Activated CD8-positive, alpha-beta T cell treated with anti-CD3 and anti-CD28 coated beads for 36 hours (primary cell): Measurements from ENCODE around the gene SH3GL3. TPM values are rescaled to one million over a fixed set of nuclear protein-coding genes. Genes with fewer than 3 reads are reported as not detected.

Experiments
- ATAC-seq: fragments of 200-7000 bp; cut with Tn5 transposase; one replicate; pipeline ENCODE4 v1.10.0; 2021; ENCODE audit warnings: mild to moderate bottlenecking, moderate library complexity
- CTCF ChIA-PET: fragments of 350-600 bp; sonication (Branson Sonifier 250); formaldehyde crosslinking; loops from one replicate; lab custom pipeline; 2021; ENCODE audit warnings: antibody characterized with exemption; lab: Charles Lee
- POLR2A ChIA-PET: fragments of 350-600 bp; sonication (Branson Sonifier 250); formaldehyde crosslinking; loops from one replicate; lab custom pipeline; 2021; ENCODE audit warnings: antibody characterized with exemption; lab: Charles Lee
- DNase-seq: peaks from one replicate; pipeline ENCODE4 v3.0.0-alpha.2; 2020
- H3K27ac Mint-ChIP-seq: one replicate; pipeline ENCODE4 v1.8.0; 2021; ENCODE audit warnings: mild to moderate bottlenecking, mixed read lengths
- H3K27me3 Mint-ChIP-seq: one replicate; pipeline ENCODE4 v1.8.0; 2021; ENCODE audit warnings: mixed read lengths
- H3K36me3 Mint-ChIP-seq: one replicate; pipeline ENCODE4 v1.8.0; 2021; ENCODE audit warnings: low read depth, mixed read lengths
- H3K4me1 Mint-ChIP-seq: one replicate; pipeline ENCODE4 v1.8.0; 2021; ENCODE audit warnings: low read depth, mixed read lengths
- H3K4me3 Mint-ChIP-seq: one replicate; pipeline ENCODE4 v1.8.0; 2021; ENCODE audit warnings: mild to moderate bottlenecking, moderate library complexity, mixed read lengths
- H3K9me3 Mint-ChIP-seq: one replicate; pipeline ENCODE4 v1.8.0; 2021; ENCODE audit warnings: mixed read lengths
- intact Hi-C: fragments of 100-400 bp; cut with micrococcal nuclease; formaldehyde crosslinking; loops from one replicate; pipeline ENCODE4 v1.10.0; 2022
- total RNA-seq, 2 experiments: library from RNA; stranded (reverse); gene quantifications; one replicate each; pipeline ENCODE4 v1.2.3, GENCODE V29; 2021
- TF ChIP-seq, protein P1 (sequence below): fragments of 200-600 bp; IDR thresholded peaks from one replicate; pipeline ENCODE4 v1.8.0; 2022; ENCODE audit warnings: antibody characterized with exemption, mild to moderate bottlenecking

SH3GL3 gene
- total RNA-seq, 2 experiments from 2014 or later = not detected

DNA sequence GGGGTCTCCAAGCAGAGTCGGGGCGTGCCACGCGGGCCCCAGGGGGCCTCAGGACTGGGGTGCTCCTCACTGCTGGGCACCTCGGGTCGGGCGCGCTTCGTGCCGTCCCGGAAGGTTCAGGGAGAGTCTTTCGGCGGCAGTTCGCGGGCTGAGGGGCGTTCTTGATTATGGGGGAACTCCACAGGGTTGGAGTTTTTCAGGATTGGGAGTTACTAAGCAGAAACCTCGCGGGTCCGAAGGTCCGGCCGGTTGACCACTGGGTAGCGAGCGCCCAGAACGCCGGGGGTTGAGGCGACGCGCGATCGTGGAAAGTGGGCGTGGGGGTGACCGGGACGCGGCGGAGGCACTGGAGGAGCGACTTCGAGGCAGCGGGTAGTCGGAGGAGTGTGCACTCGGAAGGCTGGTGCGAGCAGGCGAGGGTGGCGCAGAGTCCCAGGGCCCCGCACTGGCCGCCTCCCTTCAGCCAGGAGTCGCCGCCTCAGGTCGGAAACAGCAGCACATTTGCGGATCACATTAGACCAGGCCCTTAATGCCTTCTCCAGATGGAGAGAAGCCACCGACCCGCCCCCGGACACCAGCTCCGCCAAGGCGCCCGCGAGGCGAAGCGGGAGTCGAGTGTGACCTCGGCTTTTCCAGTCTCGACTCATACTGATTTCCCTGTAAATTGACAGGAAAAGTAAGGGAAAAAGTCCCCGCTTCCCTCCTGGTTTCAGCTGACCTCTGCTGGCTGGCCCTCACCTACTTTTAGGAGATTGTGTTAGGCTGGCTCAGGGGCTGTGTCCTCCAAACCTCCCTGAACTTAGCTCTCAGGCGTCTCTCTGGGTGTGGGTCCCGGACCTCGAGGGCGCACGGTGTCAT lies 207.5 kb downstream of the SH3GL3 start:
- Mint-ChIP-seq H3K27me3 (peaks cover 28% of the 10 kb centered on the region), H3K4me1 (no peaks in the 10 kb centered on the region), H3K9me3 (no peaks in the 10 kb centered on the region), H3K4me3 (no peak overlapping the region), H3K27ac (no peak overlapping the region), H3K36me3 (no peaks in the 10 kb centered on the region)
- POLR2A ChIA-PET = no interaction called here
- no peak for DNase-seq
- intact Hi-C loops = no loop called here
- no peak for ATAC-seq
- TF ChIP-seq, protein P1, sequence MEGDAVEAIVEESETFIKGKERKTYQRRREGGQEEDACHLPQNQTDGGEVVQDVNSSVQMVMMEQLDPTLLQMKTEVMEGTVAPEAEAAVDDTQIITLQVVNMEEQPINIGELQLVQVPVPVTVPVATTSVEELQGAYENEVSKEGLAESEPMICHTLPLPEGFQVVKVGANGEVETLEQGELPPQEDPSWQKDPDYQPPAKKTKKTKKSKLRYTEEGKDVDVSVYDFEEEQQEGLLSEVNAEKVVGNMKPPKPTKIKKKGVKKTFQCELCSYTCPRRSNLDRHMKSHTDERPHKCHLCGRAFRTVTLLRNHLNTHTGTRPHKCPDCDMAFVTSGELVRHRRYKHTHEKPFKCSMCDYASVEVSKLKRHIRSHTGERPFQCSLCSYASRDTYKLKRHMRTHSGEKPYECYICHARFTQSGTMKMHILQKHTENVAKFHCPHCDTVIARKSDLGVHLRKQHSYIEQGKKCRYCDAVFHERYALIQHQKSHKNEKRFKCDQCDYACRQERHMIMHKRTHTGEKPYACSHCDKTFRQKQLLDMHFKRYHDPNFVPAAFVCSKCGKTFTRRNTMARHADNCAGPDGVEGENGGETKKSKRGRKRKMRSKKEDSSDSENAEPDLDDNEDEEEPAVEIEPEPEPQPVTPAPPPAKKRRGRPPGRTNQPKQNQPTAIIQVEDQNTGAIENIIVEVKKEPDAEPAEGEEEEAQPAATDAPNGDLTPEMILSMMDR = no peak
- CTCF ChIA-PET = no interaction called here

DNA sequence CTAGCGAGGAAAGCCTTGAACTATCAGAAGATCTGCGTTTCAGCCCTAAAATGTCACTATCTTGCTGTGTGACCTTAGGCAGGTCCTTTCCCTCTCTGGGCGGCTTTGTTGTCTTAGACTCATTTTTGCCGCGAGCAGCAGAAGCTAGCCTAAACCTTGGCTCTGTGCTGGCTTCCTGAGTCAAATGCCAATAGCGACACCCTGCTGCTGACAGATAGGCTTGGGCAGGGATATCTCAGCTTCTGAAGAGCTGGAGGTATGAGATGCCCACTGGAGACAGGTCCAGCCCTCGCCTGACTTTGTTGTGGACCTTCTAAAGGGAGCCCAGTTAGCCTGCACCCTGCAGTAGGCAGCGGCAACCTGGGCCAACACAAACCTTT lies 208.1 kb downstream of the SH3GL3 start:
- no peaks in the 10 kb centered on the region for H3K9me3 Mint-ChIP-seq
- DNase-seq (no peak), ATAC-seq (no peak)
- ChIA-PET CTCF (no interaction called here), POLR2A (no interaction called here)
- peaks cover 28% of the 10 kb centered on the region for H3K27me3 Mint-ChIP-seq
- intact Hi-C loops = no loop called here
- H3K36me3 Mint-ChIP-seq = no peaks in the 10 kb centered on the region
- TF ChIP-seq, protein P1 = no peak
- no peak overlapping the region for H3K27ac Mint-ChIP-seq
- no peaks in the 10 kb centered on the region for H3K4me1 Mint-ChIP-seq
- no peak overlapping the region for H3K4me3 Mint-ChIP-seq

DNA sequence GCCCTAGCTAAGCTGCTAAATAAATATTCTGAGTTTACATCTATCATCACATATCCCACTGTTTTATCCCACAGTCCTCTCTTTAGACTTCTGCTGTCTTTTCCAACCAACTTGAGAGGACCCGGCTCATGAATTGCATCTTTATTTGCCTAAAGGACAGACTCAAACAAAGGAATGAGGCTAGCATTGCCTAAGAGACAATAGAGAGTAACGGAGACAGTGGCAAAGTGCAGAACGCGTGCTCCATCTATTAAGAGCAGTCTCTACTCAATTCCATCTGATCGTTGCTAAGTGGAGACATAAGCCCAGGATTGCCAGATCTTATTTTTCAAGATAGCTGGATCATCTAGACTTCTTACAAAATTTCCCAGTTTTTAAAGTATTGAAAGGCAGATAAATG lies 209.1 kb downstream of the SH3GL3 start:
- H3K27me3 Mint-ChIP-seq = peaks cover 28% of the 10 kb centered on the region
- no peaks in the 10 kb centered on the region for H3K9me3 Mint-ChIP-seq
- DNase-seq = no peak

DNA sequence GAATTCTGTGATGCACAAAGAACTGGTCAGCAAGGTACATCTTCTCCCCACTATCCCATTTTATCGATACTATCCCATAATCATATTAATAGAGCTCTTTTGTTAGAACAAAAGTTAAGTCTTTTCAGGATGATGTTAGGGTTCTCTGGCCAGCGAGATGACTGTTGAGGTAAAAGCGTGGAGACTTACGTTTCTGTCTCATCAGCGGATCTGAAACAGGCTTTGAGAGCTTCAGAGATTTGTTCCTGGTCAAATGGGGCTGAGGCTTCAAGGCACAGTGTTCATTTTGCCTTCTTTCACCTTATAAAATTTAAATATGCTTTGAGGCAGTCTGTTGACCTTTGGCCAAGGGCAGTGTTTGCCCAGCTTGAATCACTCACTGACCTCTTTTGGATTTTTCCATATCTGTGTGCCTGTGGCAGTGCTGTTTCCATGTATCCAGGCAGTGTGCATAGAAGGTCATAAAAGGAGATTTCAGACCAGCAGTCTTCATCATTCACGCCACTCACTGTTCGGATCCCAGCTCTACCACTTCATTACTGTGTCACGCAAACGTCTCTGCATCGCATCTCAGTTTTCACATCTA lies 209.9 kb downstream of the SH3GL3 start:
- H3K4me3 Mint-ChIP-seq = no peak overlapping the region
- no peaks in the 10 kb centered on the region for H3K9me3 Mint-ChIP-seq
- ChIA-PET CTCF (interaction anchor here (1.1 kb wide), 1 partner anchor 366 kb away, joined by 3 read pairs; no protein-coding TSS in a partner anchor), POLR2A (no interaction called here)
- H3K36me3 Mint-ChIP-seq = no peaks in the 10 kb centered on the region
- H3K27ac Mint-ChIP-seq = no peak overlapping the region
- intact Hi-C loops = no loop called here
- H3K4me1 Mint-ChIP-seq = no peaks in the 10 kb centered on the region
- no peak for ATAC-seq
- TF ChIP-seq, protein P1 = no peak
- peaks cover 27% of the 10 kb centered on the region for H3K27me3 Mint-ChIP-seq
- no peak for DNase-seq

More for the DNA sequence above, 209.1 kb downstream of the SH3GL3 start:
- Mint-ChIP-seq H3K36me3 (no peaks in the 10 kb centered on the region), H3K4me3 (no peak overlapping the region), H3K4me1 (no peaks in the 10 kb centered on the region), H3K27ac (no peak overlapping the region)
- intact Hi-C loops = no loop called here
- no peak for ATAC-seq
- TF ChIP-seq, protein P1 = no peak
- POLR2A ChIA-PET = no interaction called here
- CTCF ChIA-PET = no interaction called here

DNA sequence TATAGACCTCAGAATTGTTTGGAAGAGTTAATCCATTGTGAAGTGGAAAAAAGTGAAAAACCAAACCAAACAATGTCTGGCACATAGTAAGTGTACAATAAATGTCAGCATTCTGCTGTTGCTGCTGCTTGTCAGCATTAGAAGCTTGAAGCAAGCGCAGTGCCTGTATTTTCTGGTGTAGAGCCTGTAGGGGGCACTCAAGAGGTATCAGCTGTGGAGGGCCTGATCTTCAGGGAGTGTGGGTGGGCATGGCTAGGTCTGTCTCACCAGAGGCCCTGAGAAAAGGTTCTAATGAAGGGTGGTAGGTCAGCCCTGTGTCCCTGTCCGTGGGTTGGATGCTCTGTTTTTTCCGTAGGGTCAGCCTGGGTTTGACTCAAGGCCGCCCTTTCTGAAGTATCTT lies 210.4 kb downstream of the SH3GL3 start:
- no peak overlapping the region for H3K4me3 Mint-ChIP-seq
- intact Hi-C loops = no loop called here
- ATAC-seq (no peak), DNase-seq (no peak)
- H3K4me1 Mint-ChIP-seq = no peaks in the 10 kb centered on the region
- no peaks in the 10 kb centered on the region for H3K36me3 Mint-ChIP-seq
- no peaks in the 10 kb centered on the region for H3K9me3 Mint-ChIP-seq
- ChIA-PET POLR2A (no interaction called here), CTCF (interaction anchor here (1.1 kb wide), 1 partner anchor 366 kb away, joined by 3 read pairs; no protein-coding TSS in a partner anchor)
- peaks cover 24% of the 10 kb centered on the region for H3K27me3 Mint-ChIP-seq
- no peak overlapping the region for H3K27ac Mint-ChIP-seq
- TF ChIP-seq, protein P1 = no peak
